Calu3 (cell line): Measurements from ENCODE around the gene ZFC3H1. TPM values are rescaled to one million over a fixed set of nuclear protein-coding genes. Genes with fewer than 3 reads are reported as not detected.

ENCODE experiments used
- BruUV-seq: library from RNA; stranded (reverse); fragments of 400-500 nt; replicated peaks from 2 replicates; lab custom pipeline; 2021; lab: Mats Ljungman, UMichigan
- CTCF ChIA-PET: fragments of 300-600 bp; sonication (Branson Sonifier 250); formaldehyde crosslinking; loops from one replicate; lab custom pipeline; 2022; ENCODE audit warnings: antibody characterized with exemption; lab: Charles Lee
- DNase-seq: peaks from one replicate; pipeline ENCODE4 v3.0.0; 2022
- H3K27ac Mint-ChIP-seq: one replicate; pipeline ENCODE4 v1.8.0; 2022; ENCODE audit warnings: mixed read lengths; ENCODE audit not compliant: unreplicated experiment
- H3K27me3 Mint-ChIP-seq: one replicate; pipeline ENCODE4 v1.8.0; 2022; ENCODE audit warnings: mixed read lengths; ENCODE audit not compliant: unreplicated experiment
- H3K36me3 Mint-ChIP-seq: one replicate; pipeline ENCODE4 v1.8.0; 2022; ENCODE audit warnings: mild to moderate bottlenecking, moderate library complexity, mixed read lengths; ENCODE audit not compliant: insufficient read depth, unreplicated experiment
- H3K4me1 Mint-ChIP-seq: one replicate; pipeline ENCODE4 v1.8.0; 2022; ENCODE audit warnings: mild to moderate bottlenecking, low read depth, mixed read lengths; ENCODE audit not compliant: unreplicated experiment
- H3K4me3 Mint-ChIP-seq: one replicate; pipeline ENCODE4 v1.8.0; 2022; ENCODE audit warnings: mild to moderate bottlenecking, low read depth, moderate library complexity, mixed read lengths; ENCODE audit not compliant: unreplicated experiment
- H3K9me3 Mint-ChIP-seq: one replicate; pipeline ENCODE4 v1.8.0; 2022; ENCODE audit warnings: low read depth, mixed read lengths; ENCODE audit not compliant: unreplicated experiment
- CTCF ChIP-seq: fragments of 200-600 bp; IDR thresholded peaks from one replicate; pipeline ENCODE4 v1.8.0; 2022; ENCODE audit warnings: antibody characterized with exemption; ENCODE audit not compliant: unreplicated experiment
- intact Hi-C: fragments of 100-400 bp; cut with micrococcal nuclease; formaldehyde crosslinking; loops from one replicate; pipeline ENCODE4 v1.10.0; 2022; ENCODE audit not compliant: unreplicated experiment
- total RNA-seq: library from RNA; stranded (reverse); gene quantifications from 2 replicates; pipeline ENCODE4 v1.2.3, GENCODE V29; 2022

The ZFC3H1 gene
- total RNA-seq, 1 experiment from 2014 or later, result 66.6 TPM

GRCh38 chr12:71565535-71565934 is 98.1 kb downstream of the ZFC3H1 start:
- CTCF ChIA-PET, result no interaction called here
- Mint-ChIP-seq H3K4me1 (no peaks in the 10 kb centered on the region), H3K27me3 (no peaks in the 10 kb centered on the region), H3K36me3 (no peaks in the 10 kb centered on the region), H3K9me3 (peaks cover 2% of the 10 kb centered on the region), H3K27ac (no peak overlapping the region), H3K4me3 (no peak overlapping the region)
- intact Hi-C loops, result no loop called here
- DNase-seq, result no peak
- no peak for TF ChIP-seq CTCF
- no TSS peak for BruUV-seq

- Mint-ChIP-seq H3K4me3 (no peak overlapping the region), H3K4me1 (no peaks in the 10 kb centered on the region), H3K9me3 (peaks cover 2% of the 10 kb centered on the region), H3K27ac (no peak overlapping the region), H3K36me3 (no peaks in the 10 kb centered on the region), H3K27me3 (no peaks in the 10 kb centered on the region)
- no peak for TF ChIP-seq CTCF
- BruUV-seq, result no TSS peak
- intact Hi-C loops, result no loop called here
- DNase-seq, result no peak
- CTCF ChIA-PET, result no interaction called here
These were observed 100.7 kb downstream of the ZFC3H1 start for GRCh38 chr12:71562676-71563595.

Other genes with a start within 250 kb of the ZFC3H1 start
- gene LGR5, start 224.1 kb downstream of the ZFC3H1 start, total RNA-seq, result 0.09 and 0.10 TPM in 2 replicates
- gene THAP2, start 453 bp upstream of the ZFC3H1 start, total RNA-seq, result 8.3 and 9.6 TPM in 2 replicates
- gene TMEM19, start 22.2 kb upstream of the ZFC3H1 start, total RNA-seq, result 20.6 and 29.6 TPM in 2 replicates
- 115 and 139 TPM in 2 replicates for gene RAB21, start 91.0 kb upstream of the ZFC3H1 start, total RNA-seq
- gene TBC1D15, start 175.9 kb upstream of the ZFC3H1 start, total RNA-seq, result 105 and 113 TPM in 2 replicates